GM10248 (cell line): ENCODE results near the gene GPAT3.
A peak's percentile ranks its signal among the peaks of the same experiment; 100 is the strongest.

ENCODE experiments used
- CTCF ChIA-PET: fragments of 300-600 bp; sonication (Branson Sonifier 250); formaldehyde crosslinking; extraction: SDS; loops from one replicate; lab custom pipeline; 2021; ENCODE audit warnings: antibody characterized with exemption; lab: Yijun Ruan, JAX
- POLR2A ChIA-PET: fragments of 350-650 bp; sonication (Branson Sonifier 250); formaldehyde crosslinking; extraction: SDS; loops from one replicate; lab custom pipeline; 2020; ENCODE audit warnings: antibody characterized with exemption; lab: Yijun Ruan, JAX
- DNase-seq: peaks from one replicate; pipeline ENCODE4 v3.0.0; 2012; ENCODE audit errors: extremely low spot score
- CTCF ChIP-seq: IDR thresholded peaks from 2 replicates; pipeline ENCODE4 v1.5.1; 2012; ENCODE audit warnings: mild to moderate bottlenecking, low read depth; ENCODE audit errors: extremely low read depth, missing control alignments, control extremely low read depth

Gene GPAT3

GRCh38 chr4:83560523-83560922, 24.6 kb downstream of the GPAT3 start:
- TF ChIP-seq CTCF: no peak
- CTCF ChIA-PET: interaction anchor here (1.0 kb wide), 1 partner anchor 58 kb away, joined by 3 read pairs; no protein-coding TSS in a partner anchor
- DNase-seq: no peak
- POLR2A ChIA-PET: no interaction called here

GRCh38 chr4:83561381-83561780, 25.5 kb downstream of the GPAT3 start:
- ChIA-PET CTCF (no interaction called here), POLR2A (no interaction called here)
- DNase-seq: no peak
- no peak for TF ChIP-seq CTCF

GRCh38 chr4:83563998-83564397, 28.1 kb downstream of the GPAT3 start:
- POLR2A ChIA-PET: no interaction called here
- TF ChIP-seq CTCF: no peak
- CTCF ChIA-PET: interaction anchor here (1.2 to 1.5 kb wide), 2 partner anchors 11 to 18 kb away, joined by 3 to 4 read pairs; no protein-coding TSS in a partner anchor
- DNase-seq: no peak

- DNase-seq: no peak
- CTCF ChIA-PET: no interaction called here
- POLR2A ChIA-PET: no interaction called here
- TF ChIP-seq CTCF: no peak
Observed at GRCh38 chr4:83568062-83568461, 32.2 kb downstream of the GPAT3 start.

GRCh38 chr4:83569429-83569828, 33.5 kb downstream of the GPAT3 start:
- DNase-seq: no peak
- TF ChIP-seq CTCF: no peak
- CTCF ChIA-PET: no interaction called here
- POLR2A ChIA-PET: no interaction called here

GRCh38 chr4:83569987-83570386, 34.1 kb downstream of the GPAT3 start:
- TF ChIP-seq CTCF: no peak
- POLR2A ChIA-PET: no interaction called here
- DNase-seq: peak; percentile 21
- CTCF ChIA-PET: interaction anchor here (1.3 kb wide), 1 partner anchor 14 kb away, joined by 3 read pairs; no protein-coding TSS in a partner anchor
